Uterus (tissue), 2 donors: Measurements from ENCODE around the gene MYOM3.
"Not testable (repeated sequence)": the region's sequence is repeated elsewhere in the genome, so short reads cannot be mapped to it uniquely, and the experiment has no call there.

Source experiments
- CTCF ChIP-seq, 4 experiments: fragments of 200-600 bp in 2 of 4; fragments of 450-650 bp in 2 of 4; sonication (generic) in 2 of 4; IDR thresholded peaks; one replicate each; pipeline ENCODE4 v1.5.1; 2016 to 2019; ENCODE audit warnings: antibody characterized with exemption in 4 of 4, mild to moderate bottlenecking in 2 of 4, moderate library complexity in 1 of 4
- POLR2A ChIP-seq, 2 donors: fragments of 450-650 bp; IDR thresholded peaks; one replicate each; pipeline ENCODE4 v1.6.1; 2016; ENCODE audit warnings: antibody characterized with exemption in 2 of 2, mild to moderate bottlenecking in 1 of 2, moderate library complexity in 1 of 2

GRCh38 chr1:24044672-24045071, 67.3 kb downstream of the MYOM3 start:
- TF ChIP-seq CTCF, POLR2A (IDR thresholded peaks at IDR 0.05): not testable (repeated sequence)
